Left renal pelvis (tissue), 4 donors: ENCODE data around the gene SPON1. TPM values are rescaled to one million over a fixed set of nuclear protein-coding genes. Genes with fewer than 3 reads are reported as not detected.

Experiments used
- DNase-seq, 4 donors: peaks; one replicate each; pipeline ENCODE4 v3.0.0-alpha.2; 2013; ENCODE audit warnings: low read depth in 4 of 4, low spot score in 3 of 4
- polyA plus RNA-seq, 4 donors: library from polyadenylated mRNA; unstranded; fragments of 120-200 nt; gene quantifications; one replicate each; pipeline ENCODE4 v1.2.1, GENCODE V29; 2013; ENCODE audit not compliant: insufficient read length in 4 of 4

The SPON1 gene
- polyA plus RNA-seq, 4 donors = 45.0 to 101 (median 70.6) TPM

GRCh38 chr11:14308114-14308896 is 345.8 kb downstream of the SPON1 start:
- DNase-seq = peak in 1 of 4 donors; percentile 12

GRCh38 chr11:14308897-14309387 is 346.4 kb downstream of the SPON1 start:
- DNase-seq = no peak

- DNase-seq = peak in 1 of 4 donors; percentile 12
Measured at GRCh38 chr11:14309425-14310192, 347.1 kb downstream of the SPON1 start.

- DNase-seq = no peak
Measured at GRCh38 chr11:14310679-14311078, 348.2 kb downstream of the SPON1 start.

GRCh38 chr11:14312736-14313438 is 350.4 kb downstream of the SPON1 start:
- no peak for DNase-seq

- DNase-seq = no peak
Measured at GRCh38 chr11:14314127-14314526, 351.6 kb downstream of the SPON1 start.

- DNase-seq = no peak
Measured at GRCh38 chr11:14315130-14315529, 352.6 kb downstream of the SPON1 start.
